HPDE6-E6E7 (cell line): ENCODE measurements around the gene AOC3.
"Not testable (repeated sequence)": the region's sequence is repeated elsewhere in the genome, so short reads cannot be mapped to it uniquely, and the experiment has no call there.

Experiments used
- DNase-seq: peaks from one replicate; pipeline ENCODE4 v3.0.0; 2011; ENCODE audit warnings: missing footprints; ENCODE audit errors: extremely low spot score

AOC3 gene

GRCh38 chr17:42844271-42844670, 6.7 kb upstream of the AOC3 start, which contains the start of gene AOC2:
Gene AOC2 (plus strand): TSS chr17:42844580. CDS start chr17:42844627, 47 bp downstream.
- no peak for DNase-seq

- no peak for DNase-seq
These were observed 6.0 kb upstream of the AOC3 start for GRCh38 chr17:42844761-42845555.

- no peak for DNase-seq
These were observed 5.5 kb upstream of the AOC3 start for GRCh38 chr17:42845556-42845917.

GRCh38 chr17:42845918-42846593, 4.9 kb upstream of the AOC3 start:
- no peak for DNase-seq

GRCh38 chr17:42846594-42847280, 4.3 kb upstream of the AOC3 start:
- no peak for DNase-seq

GRCh38 chr17:42848093-42848492, 2.9 kb upstream of the AOC3 start:
- no peak for DNase-seq

- no peak for DNase-seq
These were observed 2.0 kb upstream of the AOC3 start for GRCh38 chr17:42849031-42849430.

GRCh38 chr17:42849451-42850181, 1.4 kb upstream of the AOC3 start:
- no peak for DNase-seq

GRCh38 chr17:42851371-42852240, 607 bp downstream of the AOC3 start:
- not testable (repeated sequence) for DNase-seq

GRCh38 chr17:42852351-42852750, 1.4 kb downstream of the AOC3 start:
- DNase-seq, result no peak

- DNase-seq, result no peak
These were observed 2.0 kb downstream of the AOC3 start for GRCh38 chr17:42853004-42853403.

GRCh38 chr17:42853597-42853967, 2.6 kb downstream of the AOC3 start:
- no peak for DNase-seq

- DNase-seq, result no peak
These were observed 3.2 kb downstream of the AOC3 start for GRCh38 chr17:42853968-42854790.

GRCh38 chr17:42855048-42855596, 4.1 kb downstream of the AOC3 start:
- no peak for DNase-seq

- not testable (repeated sequence) for DNase-seq
These were observed 5.1 kb downstream of the AOC3 start for GRCh38 chr17:42856093-42856492.

GRCh38 chr17:42856516-42856915, 5.5 kb downstream of the AOC3 start:
- not testable (repeated sequence) for DNase-seq

- no peak for DNase-seq
These were observed 6.4 kb downstream of the AOC3 start for GRCh38 chr17:42857389-42857788.

- no peak for DNase-seq
These were observed 14.7 kb downstream of the AOC3 start for GRCh38 chr17:42865638-42866094.

GRCh38 chr17:42866216-42866615, 15.2 kb downstream of the AOC3 start:
- DNase-seq, result no peak
